BLaER1 treated with 17β-estradiol and CSF1 and Interleukin-3, amounts not matched to agents 10 nM and 100 nM (cell line): ENCODE measurements around the gene OR52A1.
"Not testable (repeated sequence)": the region's sequence is repeated elsewhere in the genome, so short reads cannot be mapped to it uniquely, and the experiment has no call there.

Experiments used
- H3K27ac ChIP-seq, 11 experiments: shearing (Covaris generic); formaldehyde crosslinking; 2 replicates each; pipeline ENCODE4 v1.8.1; 2022
- H3K27me3 ChIP-seq, 11 experiments: shearing (Covaris generic); formaldehyde crosslinking; 2 replicates each; pipeline ENCODE4 v1.8.1; 2022
- H3K36me3 ChIP-seq, 11 experiments: shearing (Covaris generic); formaldehyde crosslinking; 2 replicates each; pipeline ENCODE4 v1.8.1; 2022
- H3K4me1 ChIP-seq, 10 experiments: shearing (Covaris generic); formaldehyde crosslinking; 2 replicates each; pipeline ENCODE4 v1.8.1; 2022
- H3K4me2 ChIP-seq, 11 experiments: shearing (Covaris generic); formaldehyde crosslinking; 2 replicates each; pipeline ENCODE4 v1.8.1; 2022
- H3K4me3 ChIP-seq, 10 experiments: shearing (Covaris generic); formaldehyde crosslinking; 2 replicates each; pipeline ENCODE4 v1.8.1; 2022
- H3K9ac ChIP-seq, 11 experiments: shearing (Covaris generic); formaldehyde crosslinking; 2 replicates each; pipeline ENCODE4 v1.8.1; 2022
- H3K9me3 ChIP-seq, 11 experiments: shearing (Covaris generic); formaldehyde crosslinking; replicated peaks in 1 of 11; 2 replicates each; pipeline ENCODE4 v1.8.1; 2022
- H4K20me1 ChIP-seq, 11 experiments: shearing (Covaris generic); formaldehyde crosslinking; 2 replicates each; pipeline ENCODE4 v1.8.1; 2022
- Cebpa-rat ChIP-seq, 11 experiments: shearing (Covaris generic); IDR thresholded peaks; 2 replicates each; pipeline ENCODE4 v1.8.1; 2022

OR52A1 gene

GRCh38 chr11:5178046-5178837, 23.7 kb upstream of the OR52A1 start:
- no peaks in the 10 kb centered on the region for H3K9me3 ChIP-seq
- peak in 2 of 11 experiments; percentile 16 to 59; a peak in 3 of 22 replicates for TF ChIP-seq Cebpa-rat (IDR thresholded peaks at IDR 0.05)
- no peaks in the 10 kb centered on the region for H3K4me1 ChIP-seq
- H3K27ac ChIP-seq: no peak overlapping the region
- H3K36me3 ChIP-seq: no peaks in the 10 kb centered on the region
- H3K9ac ChIP-seq: no peak overlapping the region
- H4K20me1 ChIP-seq: no peaks in the 10 kb centered on the region
- no peak overlapping the region for H3K4me3 ChIP-seq
- no peaks in the 10 kb centered on the region for H3K27me3 ChIP-seq
- no peak overlapping the region for H3K4me2 ChIP-seq

DNA sequence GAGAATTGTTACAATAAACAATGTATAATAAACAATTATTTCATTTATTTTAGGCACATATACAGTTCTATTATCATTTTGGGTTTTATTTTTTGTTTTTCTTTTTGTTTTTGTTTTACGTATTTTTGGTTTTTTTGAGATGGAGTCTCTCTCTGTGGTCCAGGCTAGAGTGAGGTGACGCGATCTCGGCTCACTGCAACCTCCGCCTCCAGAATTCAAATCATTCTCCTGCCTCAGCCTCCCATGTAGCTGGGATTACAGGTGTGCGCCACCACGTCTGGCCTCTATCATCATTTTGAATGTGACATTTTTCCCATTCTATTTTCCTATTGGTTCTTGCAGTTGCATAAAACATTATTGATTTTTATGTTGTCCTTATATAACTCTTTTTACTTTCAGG, 20.4 kb upstream of the OR52A1 start:
- no peak overlapping the region for H3K9ac ChIP-seq
- H3K4me2 ChIP-seq: no peak overlapping the region
- no peaks in the 10 kb centered on the region for H3K27me3 ChIP-seq
- no peak overlapping the region for H3K4me3 ChIP-seq
- H3K27ac ChIP-seq: no peak overlapping the region
- TF ChIP-seq Cebpa-rat (IDR thresholded peaks at IDR 0.05): no peak
- no peaks in the 10 kb centered on the region for H3K9me3 ChIP-seq
- H3K36me3 ChIP-seq: no peaks in the 10 kb centered on the region
- no peaks in the 10 kb centered on the region for H4K20me1 ChIP-seq
- H3K4me1 ChIP-seq: no peaks in the 10 kb centered on the region

GRCh38 chr11:5171856-5172255, 17.3 kb upstream of the OR52A1 start:
- no peak overlapping the region for H3K4me2 ChIP-seq

DNA sequence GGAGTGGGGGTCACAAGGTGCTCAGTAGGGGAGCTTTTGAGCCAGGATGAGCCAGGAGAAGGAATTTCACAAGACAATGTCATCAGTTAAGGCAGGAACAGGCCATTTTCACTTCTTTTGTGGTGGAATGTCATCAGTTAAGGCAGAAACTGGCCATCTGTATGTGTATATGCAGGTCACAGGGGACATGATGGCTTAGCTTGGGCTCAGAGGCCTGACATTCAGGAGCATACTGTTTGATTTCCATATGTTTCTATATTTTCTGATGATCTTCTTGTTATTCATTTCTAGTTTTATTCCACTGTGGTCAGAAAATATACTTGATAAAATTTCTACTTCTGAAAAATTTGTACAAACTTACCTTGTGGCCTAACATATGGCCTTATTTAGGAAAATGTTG, 11.3 kb upstream of the OR52A1 start:
- not testable (repeated sequence) for H3K4me3 ChIP-seq, H3K27me3 ChIP-seq, H3K27ac ChIP-seq, H4K20me1 ChIP-seq, H3K9me3 ChIP-seq, H3K9ac ChIP-seq, H3K36me3 ChIP-seq
- H3K4me2 ChIP-seq: peak overlapping the region in 2 of 11 experiments; percentile 37 to 45; a peak in 2 of 22 replicates
- peaks cover 0 to 21% (median 4%) of the 10 kb centered on the region in 10 experiments; a peak in 8 of 20 replicates for H3K4me1 ChIP-seq

More at GRCh38 chr11:5171856-5172255, 17.3 kb upstream of the OR52A1 start:
- no peak overlapping the region for H3K4me3 ChIP-seq
- no peak overlapping the region for H3K27ac ChIP-seq
- H3K9ac ChIP-seq: no peak overlapping the region
- no peaks in the 10 kb centered on the region for H3K36me3 ChIP-seq
- H3K27me3 ChIP-seq: no peaks in the 10 kb centered on the region
- H3K4me1 ChIP-seq: peaks cover 0 to 12% (median 3%) of the 10 kb centered on the region in 10 experiments; a peak in 8 of 20 replicates
- TF ChIP-seq Cebpa-rat (IDR thresholded peaks at IDR 0.05): no peak
- H3K9me3 ChIP-seq: no peaks in the 10 kb centered on the region
- no peaks in the 10 kb centered on the region for H4K20me1 ChIP-seq

DNA sequence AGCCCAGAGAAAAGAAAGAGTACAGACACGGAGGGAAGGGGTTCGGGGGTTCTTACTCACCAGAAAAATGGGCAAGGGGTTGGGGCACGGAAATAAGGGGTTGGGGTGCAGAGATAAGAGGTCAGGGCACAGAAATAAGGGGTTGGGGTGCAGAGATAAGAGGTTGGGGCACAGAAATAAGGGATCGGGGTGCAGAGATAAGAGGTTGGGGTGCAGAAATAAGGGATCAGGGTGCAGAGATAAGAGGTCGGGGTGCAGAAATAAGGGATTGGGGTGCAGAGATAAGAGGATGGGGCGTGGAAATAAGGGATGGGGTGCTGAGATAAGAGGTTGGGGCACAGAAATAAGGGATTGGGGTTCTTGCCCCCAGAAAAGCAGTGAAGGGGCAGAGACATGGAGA, 10.2 kb upstream of the OR52A1 start:
- not testable (repeated sequence) for H3K9ac ChIP-seq, H3K36me3 ChIP-seq, H3K4me2 ChIP-seq, H4K20me1 ChIP-seq, H3K4me3 ChIP-seq, H3K27ac ChIP-seq, H3K9me3 ChIP-seq, H3K27me3 ChIP-seq
- H3K4me1 ChIP-seq: peaks cover 0 to 21% (median 4%) of the 10 kb centered on the region in 10 experiments; a peak in 8 of 20 replicates

GRCh38 chr11:5161045-5161444, 6.5 kb upstream of the OR52A1 start:
- H3K4me3 ChIP-seq, H3K36me3 ChIP-seq, H3K9me3 ChIP-seq, H3K9ac ChIP-seq, H3K27ac ChIP-seq, H4K20me1 ChIP-seq, H3K4me2 ChIP-seq, H3K27me3 ChIP-seq, H3K4me1 ChIP-seq: not testable (repeated sequence)

DNA sequence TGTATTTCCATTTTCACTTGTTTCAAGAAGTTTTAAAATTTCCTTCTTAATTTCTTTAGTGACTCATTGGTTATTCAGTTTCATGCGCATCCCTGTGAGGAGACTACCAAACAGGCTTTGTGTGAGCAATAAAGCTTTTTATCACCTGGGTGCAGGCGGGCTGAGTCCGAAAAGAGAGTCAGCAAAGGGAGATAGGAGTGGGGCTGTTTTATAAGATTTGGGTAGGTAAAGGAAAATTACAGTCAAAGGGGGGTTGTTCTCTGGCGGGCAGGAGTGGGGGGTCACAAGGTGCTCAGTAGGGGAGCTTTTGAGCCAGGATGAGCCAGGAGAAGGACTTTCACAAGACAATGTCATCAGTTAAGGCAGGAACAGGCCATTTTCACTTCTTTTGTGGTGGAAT, 5.7 kb upstream of the OR52A1 start:
- not testable (repeated sequence) for H3K4me3 ChIP-seq, H3K27ac ChIP-seq, H3K4me1 ChIP-seq, H3K4me2 ChIP-seq, H3K36me3 ChIP-seq, H3K27me3 ChIP-seq, H3K9ac ChIP-seq, H3K9me3 ChIP-seq, H4K20me1 ChIP-seq

GRCh38 chr11:5159806-5160205, 5.2 kb upstream of the OR52A1 start:
- Histone ChIP-seq H3K4me2 (no peak overlapping the region), H3K4me3 (no peak overlapping the region), H3K4me1 (peaks cover 0 to 9% (median 0%) of the 10 kb centered on the region in 10 experiments; a peak in 2 of 20 replicates), H3K27ac (no peak overlapping the region), H3K9ac (no peak overlapping the region), H3K9me3 (no peaks in the 10 kb centered on the region), H3K36me3 (no peaks in the 10 kb centered on the region), H4K20me1 (no peaks in the 10 kb centered on the region), H3K27me3 (no peaks in the 10 kb centered on the region)
- TF ChIP-seq Cebpa-rat (IDR thresholded peaks at IDR 0.05): no peak

DNA sequence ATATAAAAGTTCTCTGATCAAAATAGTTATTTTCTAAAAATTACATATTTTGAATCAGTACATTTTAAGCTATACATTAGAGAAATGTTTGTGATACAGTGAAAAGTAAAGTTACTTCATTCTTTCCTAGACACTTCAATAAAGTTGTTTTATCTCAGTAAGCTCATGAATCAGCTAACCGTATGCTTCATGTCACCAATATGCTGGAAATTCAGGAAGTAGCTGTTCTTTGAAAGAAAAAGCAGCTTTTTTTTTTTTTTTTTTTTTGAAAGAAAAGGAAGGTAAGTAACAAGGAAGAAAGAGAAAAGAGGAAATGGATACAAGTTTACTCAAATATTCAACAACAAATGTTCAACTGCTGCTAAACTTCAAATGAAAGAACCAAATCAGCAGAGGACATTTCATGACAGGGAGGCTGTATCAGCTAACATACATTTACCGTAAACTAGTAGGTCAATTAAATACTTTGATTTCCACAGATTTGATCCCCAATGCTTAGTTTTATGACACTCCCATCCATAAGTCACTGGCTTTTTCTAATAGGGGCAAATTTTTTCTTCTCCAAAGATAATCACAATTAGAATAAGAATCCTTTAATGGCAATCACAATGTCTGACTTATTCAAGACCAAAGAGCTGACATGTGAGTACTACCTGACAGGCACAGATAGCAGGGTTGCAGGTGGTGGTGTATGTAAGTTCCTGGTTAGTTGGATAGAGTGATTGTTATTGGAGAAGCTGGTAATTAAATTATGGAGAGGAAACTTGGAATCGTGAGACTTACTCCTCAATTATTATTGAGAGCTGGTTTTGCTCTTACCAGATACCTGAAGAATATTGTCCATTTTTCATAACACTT, 754 bp downstream of the OR52A1 start:
- Histone ChIP-seq H3K9ac (no peak overlapping the region), H3K27me3 (no peaks in the 10 kb centered on the region), H3K4me3 (no peak overlapping the region), H4K20me1 (no peaks in the 10 kb centered on the region), H3K9me3 (no peaks in the 10 kb centered on the region), H3K36me3 (no peaks in the 10 kb centered on the region), H3K4me1 (peaks cover 0 to 28% (median 0%) of the 10 kb centered on the region in 10 experiments; a peak in 6 of 20 replicates), H3K4me2 (peak overlapping the region in 2 of 11 experiments; percentile 17 to 50; a peak in 4 of 22 replicates), H3K27ac (no peak overlapping the region)
- no peak for TF ChIP-seq Cebpa-rat (IDR thresholded peaks at IDR 0.05)
